Measurements from ENCODE around the gene IMP3.
A peak's percentile ranks its signal among the peaks of the same experiment; 100 is the strongest.

The IMP3 gene

DNA sequence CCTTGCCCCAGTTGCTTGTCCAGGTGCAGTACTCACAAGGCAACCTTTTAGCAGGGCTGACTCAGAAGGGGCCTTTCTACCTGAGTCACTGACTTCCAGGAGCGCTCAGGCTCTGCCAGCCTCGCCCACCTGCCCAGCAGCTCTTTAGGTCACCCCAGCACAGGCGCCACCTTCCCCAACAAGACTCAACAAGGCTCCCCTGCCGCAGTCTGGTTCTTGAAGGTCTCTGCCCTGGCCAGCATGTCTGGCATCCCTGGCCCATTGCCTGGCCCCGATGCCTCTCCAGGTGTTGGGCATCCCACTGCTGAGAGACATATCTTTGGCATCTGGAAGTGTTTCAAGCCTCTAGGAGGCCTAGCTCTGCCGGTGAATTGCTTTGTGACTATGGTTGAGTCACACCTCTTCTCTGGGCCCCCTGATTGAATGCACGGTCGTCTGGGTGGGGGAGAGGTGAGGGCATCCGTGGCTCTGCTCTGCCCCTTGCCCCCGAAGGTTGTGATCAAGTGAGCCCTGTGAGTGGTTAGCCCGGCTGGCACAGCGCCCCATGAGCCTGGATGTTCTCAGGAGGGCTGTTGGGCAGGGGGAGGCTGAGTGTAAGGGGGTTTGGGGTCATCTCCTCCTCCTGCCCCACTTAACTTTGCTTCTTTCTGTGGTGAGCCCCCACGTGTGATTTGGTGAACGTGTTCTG lies 29.3 kb upstream of the IMP3 start:
- Histone ChIP-seq H3K4ac (ENCODE audit: low read depth in 1 of 2, low read length in 2 of 2) (peak overlapping the region; percentile 58 to 60), H3K79me1 (replicated peaks; ENCODE audit: low read length, poor library complexity, severe bottlenecking) (peaks cover 15% of the 10 kb centered on the region), H2AK5ac (ENCODE audit: low read length, severe bottlenecking) (peak overlapping the region; percentile 85), H3K27me3 (ENCODE audit: control insufficient read depth in 1 of 2, insufficient read depth in 1 of 2, low read length in 2 of 2) (no peaks in the 10 kb centered on the region), H2BK15ac (ENCODE audit: low read depth, poor library complexity, severe bottlenecking) (peak overlapping the region; percentile 73), H3K4me3 (ENCODE audit: insufficient read depth in 1 of 2, low read depth in 1 of 2, low read length in 2 of 2) (no peak overlapping the region), H2BK120ac (ENCODE audit: low read depth, low read length) (peak overlapping the region; percentile 56), H3K23ac (ENCODE audit: low read length in 2 of 2) (peak overlapping the region in 1 of 2 experiments; percentile 14), H3K9me3 (ENCODE audit: control insufficient read depth, low read length) (no peaks in the 10 kb centered on the region), H2AFZ (ENCODE audit: low read depth, low read length) (no peak overlapping the region), H3K18ac (ENCODE audit: low read depth in 1 of 2, low read length in 2 of 2) (peak overlapping the region; percentile 46 to 67), H2BK12ac (ENCODE audit: low read length in 2 of 2) (peak overlapping the region; percentile 87 to 90), H4K91ac (ENCODE audit: low read length) (peak overlapping the region; percentile 87), H3K9ac (ENCODE audit: low read length) (no peak overlapping the region), H2BK5ac (ENCODE audit: low read depth, low read length, poor library complexity, severe bottlenecking) (no peak overlapping the region), H4K8ac (ENCODE audit: low read length) (peak overlapping the region; percentile 66), H3K4me1 (ENCODE audit: control insufficient read depth, insufficient read depth, low read depth, low read length) (peaks cover 62% of the 10 kb centered on the region), H3K14ac (ENCODE audit: low read length in 2 of 2) (peak overlapping the region in 1 of 2 experiments; percentile 70), H3K4me2 (ENCODE audit: low read length, poor library complexity, severe bottlenecking) (no peak overlapping the region), H3K36me3 (ENCODE audit: control insufficient read depth in 1 of 2, insufficient read depth in 2 of 2, low read depth in 1 of 2, low read length in 2 of 2) (peaks cover 0 to 3% of the 10 kb centered on the region in 2 experiments), H3K27ac (ENCODE audit: low read length, poor library complexity, severe bottlenecking) (no peak overlapping the region)
- WGBS: 76% methylated on average over 13 of the region's 14 CpGs
- DNase-seq: no peak

DNA sequence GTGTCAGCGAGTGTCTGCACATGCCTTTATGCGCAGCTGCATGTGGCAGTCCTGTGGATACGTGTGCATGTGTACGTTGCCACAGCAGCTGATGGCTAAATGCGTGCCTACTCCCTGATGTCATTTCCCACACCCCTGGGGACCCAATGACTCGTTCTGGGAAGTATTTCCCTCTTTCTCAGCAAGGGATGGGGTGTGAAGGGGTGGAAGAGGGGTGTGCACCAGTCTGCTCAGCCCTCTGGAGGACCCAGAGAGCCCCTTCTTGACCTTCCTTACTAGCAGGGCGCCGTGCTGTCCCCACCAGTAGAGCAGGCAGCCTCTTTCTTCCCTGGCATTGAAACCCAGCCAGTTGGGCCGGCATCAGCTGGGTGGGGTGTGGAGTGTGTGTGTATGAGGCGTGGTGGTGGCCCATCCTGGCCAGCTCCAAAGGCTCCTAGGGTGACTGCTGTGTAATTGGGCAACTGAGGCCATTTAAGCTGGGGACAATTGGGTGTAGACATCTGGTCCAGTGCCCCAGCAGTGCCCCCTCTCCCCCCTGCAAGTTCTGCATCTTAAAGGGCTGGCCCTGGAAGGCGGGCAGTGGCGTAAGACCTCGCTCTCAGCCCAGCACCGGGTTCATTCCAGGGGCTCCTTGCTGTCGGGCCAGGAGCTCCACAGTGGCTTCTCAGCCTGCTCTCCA lies 26.9 kb upstream of the IMP3 start:
- Histone ChIP-seq H2BK15ac (ENCODE audit: low read depth, poor library complexity, severe bottlenecking) (peak overlapping the region; percentile 74), H3K27me3 (ENCODE audit: control insufficient read depth in 1 of 2, insufficient read depth in 1 of 2, low read length in 2 of 2) (no peaks in the 10 kb centered on the region), H3K4me1 (ENCODE audit: control insufficient read depth, insufficient read depth, low read depth, low read length) (peaks cover 51% of the 10 kb centered on the region), H3K36me3 (ENCODE audit: control insufficient read depth in 1 of 2, insufficient read depth in 2 of 2, low read depth in 1 of 2, low read length in 2 of 2) (peaks cover 14 to 15% of the 10 kb centered on the region in 2 experiments), H3K9me3 (ENCODE audit: control insufficient read depth, low read length) (no peaks in the 10 kb centered on the region), H2BK5ac (ENCODE audit: low read depth, low read length, poor library complexity, severe bottlenecking) (peak overlapping the region; percentile 68), H3K4ac (ENCODE audit: low read depth in 1 of 2, low read length in 2 of 2) (peak overlapping the region; percentile 64 to 86), H3K4me3 (ENCODE audit: insufficient read depth in 1 of 2, low read depth in 1 of 2, low read length in 2 of 2) (peak overlapping the region in 1 of 2 experiments; percentile 31), H3K23ac (ENCODE audit: low read length in 2 of 2) (no peak overlapping the region), H4K8ac (ENCODE audit: low read length) (peak overlapping the region; percentile 93), H3K14ac (ENCODE audit: low read length in 2 of 2) (peak overlapping the region in 1 of 2 experiments; percentile 75), H2AK5ac (ENCODE audit: low read length, severe bottlenecking) (peak overlapping the region; percentile 94), H3K27ac (ENCODE audit: low read length, poor library complexity, severe bottlenecking) (peak overlapping the region; percentile 97), H3K9ac (ENCODE audit: low read length) (peak overlapping the region; percentile 93), H2AFZ (ENCODE audit: low read depth, low read length) (no peak overlapping the region), H3K79me1 (replicated peaks; ENCODE audit: low read length, poor library complexity, severe bottlenecking) (peaks cover 31% of the 10 kb centered on the region), H3K4me2 (ENCODE audit: low read length, poor library complexity, severe bottlenecking) (no peak overlapping the region), H2BK120ac (ENCODE audit: low read depth, low read length) (peak overlapping the region; percentile 75), H2BK12ac (ENCODE audit: low read length in 2 of 2) (peak overlapping the region; percentile 92 to 94), H3K18ac (ENCODE audit: low read depth in 1 of 2, low read length in 2 of 2) (peak overlapping the region; percentile 89 to 97), H4K91ac (ENCODE audit: low read length) (peak overlapping the region; percentile 98)
- 31% methylated on average over 15 of the region's 15 CpGs for WGBS
- peak; percentile 100 for DNase-seq

DNA sequence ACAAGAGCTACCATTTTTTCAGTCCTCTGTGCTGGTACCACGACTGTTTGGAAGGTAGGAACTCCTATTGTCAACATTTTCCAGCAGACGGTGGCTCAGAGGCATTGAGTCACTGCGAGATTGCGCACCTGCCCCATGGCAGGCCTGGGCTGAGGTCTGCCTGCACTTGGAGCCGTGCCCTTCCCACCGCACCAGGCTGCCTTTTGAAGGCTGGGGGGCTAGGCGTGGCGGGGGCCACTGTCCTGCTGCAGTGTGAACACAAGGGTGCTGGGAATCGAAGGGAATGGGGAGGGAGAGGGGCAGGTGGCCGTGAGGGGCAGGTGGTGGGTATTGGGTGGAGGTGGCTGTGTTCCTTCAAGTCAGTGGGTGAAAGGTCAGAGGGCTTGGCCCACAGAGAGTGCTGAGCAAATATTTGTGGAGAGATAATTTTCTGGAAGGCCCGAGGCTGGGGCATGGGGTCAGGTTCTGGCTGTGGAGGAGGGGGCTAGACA lies 24.0 kb upstream of the IMP3 start:
- peak overlapping the region; percentile 14 for H2BK5ac ChIP-seq (ENCODE audit: low read depth, low read length, poor library complexity, severe bottlenecking)
- peak overlapping the region; percentile 3 for H2AK5ac ChIP-seq (ENCODE audit: low read length, severe bottlenecking)
- no peak overlapping the region for H3K27ac ChIP-seq (ENCODE audit: low read length, poor library complexity, severe bottlenecking)
- H3K9ac ChIP-seq (ENCODE audit: low read length): peak overlapping the region; percentile 26
- peak overlapping the region in 1 of 2 experiments; percentile 22 for H3K18ac ChIP-seq (ENCODE audit: low read depth in 1 of 2, low read length in 2 of 2)
- no peak overlapping the region for H3K23ac ChIP-seq (ENCODE audit: low read length in 2 of 2)
- H4K8ac ChIP-seq (ENCODE audit: low read length): peak overlapping the region; percentile 57
- H3K4ac ChIP-seq (ENCODE audit: low read depth in 1 of 2, low read length in 2 of 2): peak overlapping the region; percentile 2 to 47
- H3K36me3 ChIP-seq (ENCODE audit: control insufficient read depth in 1 of 2, insufficient read depth in 2 of 2, low read depth in 1 of 2, low read length in 2 of 2): peaks cover 27 to 35% of the 10 kb centered on the region in 2 experiments
- H2AFZ ChIP-seq (ENCODE audit: low read depth, low read length): no peak overlapping the region
- H3K79me1 ChIP-seq (replicated peaks; ENCODE audit: low read length, poor library complexity, severe bottlenecking): peaks cover 29% of the 10 kb centered on the region
- DNase-seq: no peak
- no peaks in the 10 kb centered on the region for H3K27me3 ChIP-seq (ENCODE audit: control insufficient read depth in 1 of 2, insufficient read depth in 1 of 2, low read length in 2 of 2)
- no peak overlapping the region for H3K4me3 ChIP-seq (ENCODE audit: insufficient read depth in 1 of 2, low read depth in 1 of 2, low read length in 2 of 2)
- no peak overlapping the region for H2BK120ac ChIP-seq (ENCODE audit: low read depth, low read length)
- no peaks in the 10 kb centered on the region for H3K9me3 ChIP-seq (ENCODE audit: control insufficient read depth, low read length)
- H3K4me1 ChIP-seq (ENCODE audit: control insufficient read depth, insufficient read depth, low read depth, low read length): peaks cover 54% of the 10 kb centered on the region
- peak overlapping the region in 1 of 2 experiments; percentile 76 for H3K14ac ChIP-seq (ENCODE audit: low read length in 2 of 2)
- H2BK12ac ChIP-seq (ENCODE audit: low read length in 2 of 2): peak overlapping the region; percentile 2 to 33
- no peak overlapping the region for H3K4me2 ChIP-seq (ENCODE audit: low read length, poor library complexity, severe bottlenecking)
- 76% methylated on average over 11 of the region's 11 CpGs for WGBS
- H4K91ac ChIP-seq (ENCODE audit: low read length): peak overlapping the region; percentile 94
- no peak overlapping the region for H2BK15ac ChIP-seq (ENCODE audit: low read depth, poor library complexity, severe bottlenecking)
